HepG2 (cell line): ENCODE measurements around the gene WDR91. TPM values are rescaled to one million over a fixed set of nuclear protein-coding genes. Genes with fewer than 3 reads are reported as not detected.

ENCODE experiments used
- ATAC-seq: fragments of 200-7000 bp; cut with Tn5 transposase; 3 replicates; pipeline ENCODE4 v1.9.1; 2020; ENCODE audit warnings: mild to moderate bottlenecking, moderate library complexity
- BruUV-seq: library from RNA; stranded (reverse); fragments of 400-500 nt; replicated peaks from 2 replicates; lab custom pipeline; 2021; lab: Mats Ljungman, UMichigan
- CTCF ChIA-PET: fragments of 300-600 bp; formaldehyde crosslinking; extraction: SDS; loops from one replicate; lab custom pipeline; 2021; ENCODE audit warnings: low total read pairs, inconsistent platforms, low intra/inter-chr PET ratio; lab: Yijun Ruan, JAX
- POLR2A ChIA-PET: fragments of 350-600 bp; sonication (Branson Sonifier 250); formaldehyde crosslinking; loops from one replicate; lab custom pipeline; 2020; ENCODE audit warnings: antibody characterized with exemption, inconsistent platforms; lab: Yijun Ruan, JAX
- DNase-seq: peaks from one replicate; pipeline ENCODE4 v3.0.0-alpha.2; 2015; ENCODE audit warnings: low spot score
- FAIRE-seq: peaks from 3 replicates; lab custom pipeline; 2011; peaks lifted over from hg19 to GRCh38; lab: Jason Lieb, UNC
- H2AFZ ChIP-seq: one replicate; pipeline ENCODE4 v1.6.1; 2011; ENCODE audit warnings: low read length, inconsistent platforms
- H3K27ac ChIP-seq: fragments of 300-600 bp; 3 replicates; pipeline ENCODE4 v1.8.0; 2011; ENCODE audit warnings: mixed run types, mild to moderate bottlenecking, mixed read lengths, low read length, inconsistent platforms; ENCODE audit not compliant: insufficient read depth; ENCODE audit errors: extremely low read length
- H3K27me3 ChIP-seq, 2 experiments: fragments of 200-600 bp in 1 of 2; 2 replicates in 1 of 2; 3 replicates in 1 of 2; pipeline versions ENCODE4 v1.6.0 to v1.8.0; 2011; ENCODE audit warnings: low read length in 2 of 2, mild to moderate bottlenecking in 2 of 2, moderate library complexity in 2 of 2, inconsistent platforms in 1 of 2; ENCODE audit not compliant: insufficient read depth in 2 of 2, control insufficient read depth in 1 of 2
- H3K36me3 ChIP-seq, 2 experiments: fragments of 200-600 bp in 1 of 2; replicated peaks in 1 of 2; 2 replicates in 1 of 2; 3 replicates in 1 of 2; pipeline versions ENCODE4 v1.5.1 to v1.8.0; 2011; ENCODE audit warnings: low read length in 2 of 2, inconsistent platforms in 1 of 2; ENCODE audit not compliant: insufficient read depth in 2 of 2, control insufficient read depth in 1 of 2
- H3K4me1 ChIP-seq: 2 replicates; pipeline ENCODE4 v1.5.1; 2012; ENCODE audit warnings: low read length, inconsistent platforms; ENCODE audit not compliant: insufficient read depth
- H3K4me2 ChIP-seq: 2 replicates; pipeline ENCODE4 v1.6.0; 2011; ENCODE audit warnings: low read depth, low read length, inconsistent platforms
- H3K4me3 ChIP-seq, 3 experiments: fragments of 200-600 bp in 1 of 3; sonication (generic), shearing (Covaris generic) in 1 of 3; replicated peaks in 1 of 3; 2 replicates each; pipeline ENCODE4 v1.5.1; 2011 to 2016; ENCODE audit warnings: low read length in 3 of 3, inconsistent platforms in 2 of 3, low read depth in 2 of 3, mild to moderate bottlenecking in 2 of 3, control low read depth in 1 of 3, mixed read lengths in 1 of 3; ENCODE audit not compliant: insufficient read depth in 1 of 3
- H3K79me2 ChIP-seq: one replicate; pipeline ENCODE4 v1.6.1; 2011; ENCODE audit warnings: low read length, inconsistent platforms; ENCODE audit not compliant: insufficient read depth
- H3K9ac ChIP-seq: 2 replicates; pipeline ENCODE4 v1.6.0; 2011; ENCODE audit warnings: mild to moderate bottlenecking, low read depth, low read length, inconsistent platforms; ENCODE audit not compliant: insufficient read depth
- H3K9me3 ChIP-seq: 2 replicates; pipeline ENCODE4 v1.5.1; 2012; ENCODE audit warnings: mild to moderate bottlenecking, low read length
- H4K20me1 ChIP-seq: 2 replicates; pipeline ENCODE4 v1.6.0; 2011; ENCODE audit warnings: inconsistent platforms, mild to moderate bottlenecking, low read length, moderate library complexity; ENCODE audit not compliant: insufficient read depth
- IRF9 ChIP-seq: sonication (generic); formaldehyde crosslinking; IDR thresholded peaks from 2 replicates; pipeline ENCODE4 v1.8.0; 2022; ENCODE audit warnings: missing genetic modification reagents, mild to moderate bottlenecking, borderline replicate concordance
- POGK ChIP-seq: sonication (generic); formaldehyde crosslinking; conservative IDR thresholded peaks from 2 replicates; pipeline ENCODE4 v1.8.0; 2022; ENCODE audit warnings: mild to moderate bottlenecking, moderate library complexity, missing genetic modification reagents
- RBFOX2 ChIP-seq: fragments of 200-400 bp; formaldehyde crosslinking; IDR thresholded peaks from 2 replicates; pipeline ENCODE4 v1.6.1; 2017; ENCODE audit warnings: low read depth, mild to moderate bottlenecking, low read length
- SALL1 ChIP-seq: sonication (generic); formaldehyde crosslinking; IDR thresholded peaks from 2 replicates; pipeline ENCODE4 v1.8.0; 2022; ENCODE audit warnings: mild to moderate bottlenecking, missing genetic modification reagents
- TCF12 ChIP-seq, 2 experiments: fragments of 450-650 bp in 1 of 2; sonication (generic) in 1 of 2; formaldehyde crosslinking in 1 of 2; IDR thresholded peaks; 2 replicates each; pipeline versions ENCODE4 v1.6.1 to v1.8.0; 2017 to 2022; ENCODE audit warnings: antibody characterized with exemption in 1 of 2, mild to moderate bottlenecking in 1 of 2, missing genetic modification reagents in 1 of 2, moderate library complexity in 1 of 2
- ZBTB33 ChIP-seq: sonication (generic); formaldehyde crosslinking; IDR thresholded peaks from 2 replicates; pipeline ENCODE4 v1.4.0; 2020; ENCODE audit warnings: missing genetic modification reagents
- WGBS: methylation state at CpG from one replicate; pipeline ENCODE4 v1.1.6; 2017; ENCODE audit warnings: low lambda C conversion rate; 5-methylcytosine and 5-hydroxymethylcytosine counted together
- in situ Hi-C: cut with HindIII; loops from 2 replicates; pipeline ENCODE4 v1.10.0; 2017; ENCODE audit warnings: low pct_unique_long_range_greater_than_20kb; ENCODE audit not compliant: extremely low pct_ligation_motif_present
- intact Hi-C: fragments of 100-400 bp; cut with micrococcal nuclease; formaldehyde crosslinking; loops from one replicate; pipeline ENCODE4 v1.10.0; 2022; ENCODE audit not compliant: unreplicated experiment
- polyA plus RNA-seq, 8 experiments: library from polyadenylated mRNA; depleted of rRNA in 3 of 8; stranded (reverse) in 7 of 8; unstranded in 1 of 8; fragments of >200 nt; fragmentation: Illumina TruSeq in 4 of 8; extraction: Trizol in 4 of 8; gene quantifications; 2 replicates each; pipeline versions ENCODE4 v1.2.1 to v1.2.3, GENCODE V29; 2011 to 2016; ENCODE audit warnings: low read depth in 4 of 8, missing spikeins in 1 of 8, mixed read lengths in 1 of 8; ENCODE audit not compliant: insufficient read depth in 1 of 8
- total RNA-seq, 5 experiments: library from RNA; depleted of rRNA; stranded (reverse); fragments of >200 nt; fragmentation: Illumina TruSeq; extraction: Trizol; gene quantifications; 2 replicates each; pipeline ENCODE4 v1.2.3, GENCODE V29; 2016; ENCODE audit warnings: low read depth in 1 of 5

The WDR91 gene
- total and polyA plus RNA-seq, 2 of the 13 experiments (the other 11 are each of a cell fraction or from before 2014, with no cell fraction given) = 11.6 to 12.1 TPM

- Histone ChIP-seq H3K4me3 (0 out of 6 replicates have a peak overlapping the region, but pooled peaks of 1 of the 3 experiments have one; percentile 7), H2AFZ (no peak overlapping the region), H3K79me2 (peaks cover 74% of the 10 kb centered on the region), H4K20me1 (no peaks in the 10 kb centered on the region; the same call in 1 of the 2 replicates), H3K27me3 (no peaks in the 10 kb centered on the region; a peak in 1 of 5 replicates), H3K36me3 (peaks cover 2 to 8% of the 10 kb centered on the region in 2 experiments; a peak in 1 of 5 replicates), H3K27ac (no peak overlapping the region), H3K9ac (no peak overlapping the region), H3K4me2 (peak overlapping the region; percentile 88), H3K9me3 (peaks cover 12% of the 10 kb centered on the region), H3K4me1 (peaks cover 67% of the 10 kb centered on the region)
- WGBS = 98% methylated on average over 2 of the region's 2 CpGs
- intact Hi-C loops (no loop called here), in situ Hi-C loops (no loop called here)
- ATAC-seq = no peak
- ChIA-PET CTCF (no interaction called here), POLR2A (interaction anchor here (1.4 to 1.5 kb wide), 3 partner anchors 9 to 165 kb away, joined by 3 to 4 read pairs (median 3); partner anchors contain the start of gene AGBL3)
- TF ChIP-seq RBFOX2 (0 out of 2 replicates have a peak, but pooled peaks have one; percentile 3), TCF12 (IDR thresholded peaks at IDR 0.05) (no peak), TCF12 (CRISPR knock-in tag; IDR thresholded peaks at IDR 0.05) (no peak)
- no TSS peak for BruUV-seq
- FAIRE-seq = no peak
- DNase-seq = no peak
Measured at GRCh38 chr7:135151132-135151531, 60.2 kb downstream of the WDR91 start.

GRCh38 chr7:135150072-135150782, 61.1 kb downstream of the WDR91 start:
- H4K20me1 ChIP-seq = no peaks in the 10 kb centered on the region; the same call in 1 of the 2 replicates
- no peak overlapping the region for H2AFZ ChIP-seq
- H3K27ac ChIP-seq = no peak overlapping the region
- ChIA-PET POLR2A (interaction anchor here (1.4 to 1.5 kb wide), 2 partner anchors 10 to 164 kb away, joined by 3 read pairs; partner anchors contain the start of gene AGBL3), CTCF (no interaction called here)
- peaks cover 65% of the 10 kb centered on the region for H3K79me2 ChIP-seq
- peak overlapping the region; percentile 88 for H3K4me2 ChIP-seq
- no TSS peak for BruUV-seq
- H3K9ac ChIP-seq = peak overlapping the region; percentile 74; the same call in 1 of the 2 replicates
- H3K4me1 ChIP-seq = peaks cover 70% of the 10 kb centered on the region
- H3K27me3 ChIP-seq = no peaks in the 10 kb centered on the region; a peak in 1 of 5 replicates
- peaks cover 3% of the 10 kb centered on the region for H3K9me3 ChIP-seq
- TF ChIP-seq SALL1 (CRISPR knock-in tag) = 0 out of 2 replicates have a peak, but pooled peaks have one; percentile 17
- TF ChIP-seq POGK = peak; percentile 40; the same call in 1 of the 2 replicates
- no peak for TF ChIP-seq ZBTB33
- TF ChIP-seq IRF9 (CRISPR knock-in tag) = no peak
- H3K4me3 ChIP-seq = peak overlapping the region; percentile 17 to 67 (median 58); a peak in 5 of 6 replicates
- in situ Hi-C loops (no loop called here), intact Hi-C loops (no loop called here)
- ATAC-seq (no peak), FAIRE-seq (no peak), DNase-seq (no peak)
- WGBS = 75% methylated on average over 8 of the region's 8 CpGs
- H3K36me3 ChIP-seq = peaks cover 2 to 8% of the 10 kb centered on the region in 2 experiments; a peak in 1 of 5 replicates
